Hepatocyte (in vitro differentiated cells): ENCODE data around the gene DOCK1. TPM values are rescaled to one million over a fixed set of nuclear protein-coding genes. Genes with fewer than 3 reads are reported as not detected.

ENCODE experiments used
- DNase-seq: peaks from one replicate; pipeline ENCODE4 v3.0.0-alpha.2; 2016; ENCODE audit warnings: low spot score
- H2AFZ ChIP-seq: fragments of 200-600 bp; sonication (generic); 2 replicates; pipeline ENCODE4 v1.6.0; 2016; ENCODE audit warnings: antibody characterized with exemption, mild to moderate bottlenecking
- H3K27ac ChIP-seq: fragments of 200-600 bp; sonication (generic); 2 replicates; pipeline ENCODE4 v1.5.1; 2016; ENCODE audit warnings: mild to moderate bottlenecking
- H3K27me3 ChIP-seq: fragments of 200-600 bp; sonication (generic); 2 replicates; pipeline ENCODE4 v1.6.1; 2016
- H3K36me3 ChIP-seq: fragments of 200-600 bp; sonication (generic); replicated peaks from 2 replicates; pipeline ENCODE4 v1.5.1; 2016; ENCODE audit warnings: low read depth; ENCODE audit not compliant: insufficient read depth
- H3K4me1 ChIP-seq: fragments of 200-600 bp; sonication (generic); 2 replicates; pipeline ENCODE4 v1.5.1; 2016; ENCODE audit warnings: mild to moderate bottlenecking, moderate library complexity; ENCODE audit not compliant: insufficient read depth
- H3K4me2 ChIP-seq: fragments of 200-600 bp; sonication (generic); 2 replicates; pipeline ENCODE4 v1.6.0; 2016
- H3K4me3 ChIP-seq: fragments of 200-600 bp; sonication (generic); 2 replicates; pipeline ENCODE4 v1.5.1; 2016; ENCODE audit warnings: mild to moderate bottlenecking
- H3K79me2 ChIP-seq: fragments of 200-600 bp; sonication (generic); 2 replicates; pipeline ENCODE4 v1.6.0; 2017; ENCODE audit warnings: mild to moderate bottlenecking
- H3K9me2 ChIP-seq: fragments of 200-600 bp; sonication (generic); replicated peaks from 2 replicates; pipeline ENCODE4 v1.6.0; 2017; ENCODE audit warnings: mild to moderate bottlenecking; ENCODE audit not compliant: insufficient read depth
- H3K9me3 ChIP-seq: fragments of 200-600 bp; sonication (generic); 2 replicates; pipeline ENCODE4 v1.5.1; 2016; ENCODE audit warnings: low read depth, mild to moderate bottlenecking
- H4K20me1 ChIP-seq: fragments of 200-600 bp; sonication (generic); 2 replicates; pipeline ENCODE4 v1.6.0; 2016; ENCODE audit warnings: mild to moderate bottlenecking; ENCODE audit not compliant: insufficient read depth, poor library complexity, severe bottlenecking
- CTCF ChIP-seq: fragments of 200-600 bp; sonication (generic); IDR thresholded peaks from 2 replicates; pipeline ENCODE4 v1.5.1; 2016; ENCODE audit warnings: antibody characterized with exemption, mild to moderate bottlenecking; ENCODE audit not compliant: poor library complexity
- EZH2 ChIP-seq: fragments of 200-600 bp; sonication (generic); IDR thresholded peaks from 2 replicates; pipeline ENCODE4 v1.6.1; 2016; ENCODE audit warnings: antibody characterized with exemption, mild to moderate bottlenecking, borderline replicate concordance
- EZH2phosphoT487 ChIP-seq: fragments of 200-600 bp; sonication (generic); IDR thresholded peaks from one replicate; pipeline ENCODE4 v1.6.1; 2018; ENCODE audit warnings: antibody characterized with exemption, mild to moderate bottlenecking, low read depth, moderate library complexity; ENCODE audit not compliant: unreplicated experiment, severe bottlenecking
- whole genome bisulfite sequencing: methylation state at CpG from one replicate; pipeline ENCODE4 v1.1.6; 2016; ENCODE audit warnings: low lambda C conversion rate; ENCODE audit errors: missing lambda C conversion rate; 5-methylcytosine and 5-hydroxymethylcytosine counted together
- polyA plus RNA-seq: library from polyadenylated mRNA; unstranded; fragments of >200 nt; fragmentation: Nextera tagmentation; extraction: Ambion mirVana; gene quantifications from 2 replicates; pipeline ENCODE4 v1.2.1, GENCODE V29; 2016
- total RNA-seq: library from RNA; depleted of rRNA; stranded (reverse); fragments of >200 nt; gene quantifications from 2 replicates; pipeline ENCODE4 v1.2.3, GENCODE V29; 2014

The DOCK1 gene
- total and polyA plus RNA-seq, 2 experiments from 2014 or later, result 16.0 to 55.5 TPM

- H3K9me2 ChIP-seq, result no peaks in the 10 kb centered on the region
- H3K79me2 ChIP-seq, result peaks cover 93% of the 10 kb centered on the region
- no peak for DNase-seq
- no peaks in the 10 kb centered on the region for H3K36me3 ChIP-seq
- no peak overlapping the region for H3K27ac ChIP-seq
- peaks cover 24% of the 10 kb centered on the region for H4K20me1 ChIP-seq
- H3K4me1 ChIP-seq, result peaks cover 3% of the 10 kb centered on the region
- H3K4me2 ChIP-seq, result peak overlapping the region; percentile 31
- TF ChIP-seq EZH2 (no peak), CTCF (no peak), EZH2phosphoT487 (no peak)
- no peak overlapping the region for H2AFZ ChIP-seq
- H3K4me3 ChIP-seq, result no peak overlapping the region
- WGBS, result 87% methylated on average over 7 of the region's 7 CpGs
- no peaks in the 10 kb centered on the region for H3K9me3 ChIP-seq
- no peaks in the 10 kb centered on the region for H3K27me3 ChIP-seq
Observed at GRCh38 chr10:126931544-126931943, 26.3 kb downstream of the DOCK1 start.

- no peak overlapping the region for H3K4me2 ChIP-seq
- H3K79me2 ChIP-seq, result peaks cover 94% of the 10 kb centered on the region
- H3K27ac ChIP-seq, result no peak overlapping the region
- H2AFZ ChIP-seq, result no peak overlapping the region
- no peaks in the 10 kb centered on the region for H3K9me2 ChIP-seq
- DNase-seq, result no peak
- H3K4me3 ChIP-seq, result no peak overlapping the region
- peaks cover 24% of the 10 kb centered on the region for H4K20me1 ChIP-seq
- WGBS, result 87% methylated on average over 11 of the region's 11 CpGs
- no peaks in the 10 kb centered on the region for H3K9me3 ChIP-seq
- H3K36me3 ChIP-seq, result no peaks in the 10 kb centered on the region
- H3K4me1 ChIP-seq, result peaks cover 3% of the 10 kb centered on the region
- no peak for TF ChIP-seq EZH2phosphoT487
- no peak for TF ChIP-seq CTCF
- H3K27me3 ChIP-seq, result no peaks in the 10 kb centered on the region
Observed at GRCh38 chr10:126932516-126932915, 27.3 kb downstream of the DOCK1 start.

GRCh38 chr10:126933116-126933515, 27.9 kb downstream of the DOCK1 start:
- H3K9me3 ChIP-seq, result no peaks in the 10 kb centered on the region
- no peak overlapping the region for H3K4me3 ChIP-seq
- H3K27me3 ChIP-seq, result no peaks in the 10 kb centered on the region
- no peak overlapping the region for H2AFZ ChIP-seq
- H3K79me2 ChIP-seq, result peaks cover 94% of the 10 kb centered on the region
- H3K4me1 ChIP-seq, result peaks cover 3% of the 10 kb centered on the region
- no peak overlapping the region for H3K27ac ChIP-seq
- H3K36me3 ChIP-seq, result no peaks in the 10 kb centered on the region
- no peak overlapping the region for H3K4me2 ChIP-seq
- 94% methylated on average over 4 of the region's 4 CpGs for WGBS
- TF ChIP-seq CTCF (no peak), EZH2 (no peak), EZH2phosphoT487 (no peak)
- no peaks in the 10 kb centered on the region for H3K9me2 ChIP-seq
- no peak for DNase-seq
- H4K20me1 ChIP-seq, result peaks cover 24% of the 10 kb centered on the region
